Calu3 (cell line): ENCODE measurements around the gene SLC12A8. TPM values are rescaled to one million over a fixed set of nuclear protein-coding genes. Genes with fewer than 3 reads are reported as not detected.

Source experiments
- BruUV-seq: library from RNA; stranded (reverse); fragments of 400-500 nt; replicated peaks from 2 replicates; lab custom pipeline; 2021; lab: Mats Ljungman, UMichigan
- CTCF ChIA-PET: fragments of 300-600 bp; sonication (Branson Sonifier 250); formaldehyde crosslinking; loops from one replicate; lab custom pipeline; 2022; ENCODE audit warnings: antibody characterized with exemption; lab: Charles Lee
- DNase-seq: peaks from one replicate; pipeline ENCODE4 v3.0.0; 2022
- H3K27ac Mint-ChIP-seq: one replicate; pipeline ENCODE4 v1.8.0; 2022; ENCODE audit warnings: mixed read lengths; ENCODE audit not compliant: unreplicated experiment
- H3K27me3 Mint-ChIP-seq: one replicate; pipeline ENCODE4 v1.8.0; 2022; ENCODE audit warnings: mixed read lengths; ENCODE audit not compliant: unreplicated experiment
- H3K36me3 Mint-ChIP-seq: one replicate; pipeline ENCODE4 v1.8.0; 2022; ENCODE audit warnings: mild to moderate bottlenecking, moderate library complexity, mixed read lengths; ENCODE audit not compliant: insufficient read depth, unreplicated experiment
- H3K4me1 Mint-ChIP-seq: one replicate; pipeline ENCODE4 v1.8.0; 2022; ENCODE audit warnings: mild to moderate bottlenecking, low read depth, mixed read lengths; ENCODE audit not compliant: unreplicated experiment
- H3K4me3 Mint-ChIP-seq: one replicate; pipeline ENCODE4 v1.8.0; 2022; ENCODE audit warnings: mild to moderate bottlenecking, low read depth, moderate library complexity, mixed read lengths; ENCODE audit not compliant: unreplicated experiment
- H3K9me3 Mint-ChIP-seq: one replicate; pipeline ENCODE4 v1.8.0; 2022; ENCODE audit warnings: low read depth, mixed read lengths; ENCODE audit not compliant: unreplicated experiment
- CTCF ChIP-seq: fragments of 200-600 bp; IDR thresholded peaks from one replicate; pipeline ENCODE4 v1.8.0; 2022; ENCODE audit warnings: antibody characterized with exemption; ENCODE audit not compliant: unreplicated experiment
- intact Hi-C: fragments of 100-400 bp; cut with micrococcal nuclease; formaldehyde crosslinking; loops from one replicate; pipeline ENCODE4 v1.10.0; 2022; ENCODE audit not compliant: unreplicated experiment
- total RNA-seq: library from RNA; stranded (reverse); gene quantifications from 2 replicates; pipeline ENCODE4 v1.2.3, GENCODE V29; 2022

Gene SLC12A8
- total RNA-seq, 1 experiment from 2014 or later = 16.8 TPM

GRCh38 chr3:125238759-125239158 is 26.2 kb upstream of the SLC12A8 start:
- no peak overlapping the region for H3K4me3 Mint-ChIP-seq
- no peaks in the 10 kb centered on the region for H3K9me3 Mint-ChIP-seq
- no TSS peak for BruUV-seq
- DNase-seq = no peak
- intact Hi-C loops = no loop called here
- no peaks in the 10 kb centered on the region for H3K27me3 Mint-ChIP-seq
- peaks cover 13% of the 10 kb centered on the region for H3K36me3 Mint-ChIP-seq
- H3K4me1 Mint-ChIP-seq = no peaks in the 10 kb centered on the region
- no peak overlapping the region for H3K27ac Mint-ChIP-seq
- no peak for TF ChIP-seq CTCF
- CTCF ChIA-PET = no interaction called here

DNA sequence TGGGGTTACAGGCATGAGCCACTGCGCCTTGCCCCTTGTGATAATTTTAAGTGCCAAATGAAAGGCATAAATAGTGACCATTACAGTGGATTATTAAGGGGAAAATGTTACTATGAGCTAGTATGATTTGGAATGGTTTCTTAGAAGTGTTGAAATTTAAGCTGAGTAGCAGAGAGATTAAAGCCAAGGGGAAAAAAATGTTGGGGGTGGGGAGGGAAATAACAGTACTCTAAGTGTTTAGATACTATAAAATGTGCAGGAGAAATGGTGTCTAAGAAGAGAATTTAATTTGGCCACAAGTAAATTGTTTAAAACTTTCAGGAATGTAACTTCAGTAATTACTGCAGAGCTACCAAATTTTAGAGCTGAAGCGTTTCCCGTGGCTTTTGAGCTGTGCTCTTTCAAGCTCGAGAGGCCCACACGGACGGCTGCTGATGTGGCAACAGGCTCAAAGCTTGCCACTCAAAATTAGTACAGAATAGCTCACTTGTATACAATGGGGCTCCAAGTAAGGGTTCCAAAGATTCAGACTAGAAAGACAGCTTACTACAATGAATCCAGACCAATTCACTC is 23.9 kb upstream of the SLC12A8 start:
- CTCF ChIA-PET = interaction anchor here (0.8 kb wide), 1 partner anchor 82 kb away, joined by 3 read pairs; no protein-coding TSS in a partner anchor
- no peak for TF ChIP-seq CTCF
- Mint-ChIP-seq H3K9me3 (no peaks in the 10 kb centered on the region), H3K4me3 (no peak overlapping the region), H3K27ac (no peak overlapping the region), H3K4me1 (peaks cover 20% of the 10 kb centered on the region), H3K36me3 (peaks cover 15% of the 10 kb centered on the region), H3K27me3 (no peaks in the 10 kb centered on the region)
- no TSS peak for BruUV-seq
- DNase-seq = no peak
- intact Hi-C loops = no loop called here

DNA sequence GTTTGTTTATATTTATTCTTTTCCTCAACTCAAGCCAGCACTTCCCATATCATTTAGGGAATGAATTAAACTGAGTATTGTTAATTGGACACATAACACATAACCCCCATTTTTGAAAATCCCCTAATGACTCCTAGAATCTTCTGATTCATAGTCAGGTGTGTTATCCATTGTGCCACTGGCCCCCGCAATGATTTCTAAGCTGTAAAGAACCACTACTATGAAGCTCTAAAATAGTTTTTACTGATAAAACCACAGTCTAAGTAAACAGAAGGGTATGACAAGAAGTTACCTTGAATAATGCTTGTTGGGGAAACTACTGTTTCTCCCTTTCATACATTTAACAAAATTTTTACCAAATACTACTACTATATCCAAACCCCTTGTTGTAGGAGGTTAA is 22.3 kb upstream of the SLC12A8 start:
- H3K27ac Mint-ChIP-seq = no peak overlapping the region

GRCh38 chr3:125232401-125232800 is 19.9 kb upstream of the SLC12A8 start:
- TF ChIP-seq CTCF = no peak
- no peak for DNase-seq
- Mint-ChIP-seq H3K27me3 (no peaks in the 10 kb centered on the region), H3K27ac (peak overlapping the region; percentile 32), H3K4me1 (peaks cover 21% of the 10 kb centered on the region), H3K4me3 (no peak overlapping the region), H3K9me3 (no peaks in the 10 kb centered on the region), H3K36me3 (peaks cover 9% of the 10 kb centered on the region)
- no TSS peak for BruUV-seq
- CTCF ChIA-PET = interaction anchor here (0.7 kb wide), 1 partner anchor 124 kb away, joined by 3 read pairs; no protein-coding TSS in a partner anchor
- intact Hi-C loops = loop anchor here (5.0 kb wide), 1 partner anchor 140 kb away; no protein-coding TSS in a partner anchor

More for the DNA sequence above, 22.3 kb upstream of the SLC12A8 start:
- peaks cover 21% of the 10 kb centered on the region for H3K4me1 Mint-ChIP-seq
- H3K9me3 Mint-ChIP-seq = no peaks in the 10 kb centered on the region
- H3K4me3 Mint-ChIP-seq = no peak overlapping the region
- no peak for DNase-seq
- intact Hi-C loops = loop anchor here (5.0 kb wide), 1 partner anchor 137 kb away; no protein-coding TSS in a partner anchor
- H3K36me3 Mint-ChIP-seq = peaks cover 9% of the 10 kb centered on the region
- H3K27me3 Mint-ChIP-seq = no peaks in the 10 kb centered on the region
- no TSS peak for BruUV-seq
- no peak for TF ChIP-seq CTCF
- CTCF ChIA-PET = no interaction called here
